CD4-positive, alpha-beta T cell treated with Interleukin-17A for 4 hours (primary cell): ENCODE results near the gene CNOT8.
A peak's percentile ranks its signal among the peaks of the same experiment; 100 is the strongest.
"Not testable (repeated sequence)": the region's sequence is repeated elsewhere in the genome, so short reads cannot be mapped to it uniquely, and the experiment has no call there.

ENCODE experiments used
- DNase-seq: peaks from one replicate; pipeline ENCODE4 v3.0.0-alpha.2; 2020; ENCODE audit warnings: mixed read lengths

CNOT8 gene

DNA sequence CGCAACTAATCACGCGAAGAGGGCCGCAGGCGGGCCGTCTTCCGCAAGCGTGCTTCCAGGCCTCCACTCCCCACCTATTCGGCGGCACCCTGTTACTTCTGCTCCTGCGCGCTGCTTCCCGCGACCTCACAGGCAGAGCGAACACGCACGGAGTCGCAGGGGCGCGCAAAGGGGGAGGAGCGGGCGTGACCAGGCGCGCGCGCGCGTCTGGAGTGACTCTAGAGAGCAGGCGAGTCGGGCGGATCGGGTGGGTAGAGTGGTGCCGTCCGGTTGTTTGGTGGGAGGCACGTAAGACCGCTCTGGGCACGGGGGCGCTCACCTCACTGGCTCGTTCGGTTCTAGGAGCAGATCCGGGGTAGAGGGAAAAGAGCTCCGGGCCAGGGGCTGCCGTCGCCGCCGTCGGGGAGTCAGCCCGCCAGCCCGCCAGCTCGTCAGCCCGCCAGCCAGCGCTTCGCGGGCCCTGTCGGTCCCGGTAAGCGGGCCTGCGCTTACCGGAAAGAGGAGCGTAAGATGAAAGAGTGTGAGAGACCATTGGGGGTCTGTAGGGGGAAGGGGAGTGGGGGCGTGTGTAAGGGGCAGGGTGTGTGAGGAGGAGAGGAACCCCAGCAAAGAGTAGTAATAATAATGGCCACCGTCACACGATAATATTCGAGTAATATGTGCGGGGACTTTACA lies at the start of gene CNOT8:
TSS of gene CNOT8 (plus strand) at position 331 of the 675 bp plus-strand sequence. CDS start 4,652 bp downstream, outside the sequence.
- peak; percentile 98 for DNase-seq

DNA sequence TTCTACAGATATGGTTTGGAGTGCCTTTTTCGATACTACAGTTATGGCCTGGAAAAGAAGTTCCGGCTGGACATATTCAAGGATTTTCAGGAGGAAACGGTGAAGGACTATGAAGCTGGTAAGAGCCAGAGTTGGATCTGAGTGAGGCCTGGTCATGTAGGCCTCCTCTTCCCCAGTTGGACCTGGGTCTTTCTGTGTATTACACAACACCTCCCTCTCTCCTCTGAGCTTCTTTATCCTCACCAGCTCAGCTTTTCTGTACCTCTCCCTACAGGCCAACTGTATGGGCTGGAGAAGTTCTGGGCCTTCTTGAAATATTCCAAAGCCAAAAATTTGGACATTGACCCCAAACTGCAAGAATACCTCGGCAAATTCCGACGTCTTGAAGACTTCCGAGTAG lies 47.2 kb upstream of the CNOT8 start:
- DNase-seq: no peak

DNA sequence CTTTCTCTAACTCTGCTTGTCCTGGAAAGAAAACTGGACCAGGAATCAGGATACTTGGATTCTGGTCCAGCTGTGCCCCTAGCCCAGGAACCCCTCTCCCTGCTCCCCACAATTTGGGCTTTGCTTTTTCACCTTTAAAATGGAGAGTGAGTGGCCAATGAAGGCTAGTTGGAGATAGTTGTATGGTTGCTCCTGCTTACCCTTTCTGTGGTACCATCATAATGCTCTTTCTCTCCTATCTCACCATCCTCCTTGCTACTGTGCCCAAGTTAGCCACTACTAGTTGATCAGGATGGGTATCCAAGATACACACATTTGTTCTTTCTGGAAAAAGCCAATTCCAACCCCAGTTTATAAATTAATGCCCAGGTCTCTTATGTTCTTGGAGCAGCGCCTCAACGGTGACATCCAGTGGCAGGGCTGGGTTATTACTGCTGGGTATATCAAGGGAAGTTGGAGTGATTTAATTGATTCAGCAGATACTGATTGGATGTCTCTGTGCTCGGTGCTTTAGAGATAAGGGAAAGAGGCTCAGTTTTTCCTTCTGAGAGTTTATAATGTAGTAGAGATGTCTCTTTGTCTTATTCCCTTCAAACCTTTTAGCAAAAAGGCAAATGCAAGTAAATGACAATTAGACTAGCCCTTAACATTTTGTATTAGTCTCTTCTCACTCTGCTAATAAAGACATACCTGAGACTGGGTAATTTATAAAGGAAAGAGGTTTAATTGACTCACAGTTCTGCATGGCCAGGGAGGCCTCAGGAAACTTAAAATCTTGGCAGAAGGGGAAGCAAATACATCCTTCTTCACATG lies 46.6 kb upstream of the CNOT8 start:
- DNase-seq: peak; percentile 78

DNA sequence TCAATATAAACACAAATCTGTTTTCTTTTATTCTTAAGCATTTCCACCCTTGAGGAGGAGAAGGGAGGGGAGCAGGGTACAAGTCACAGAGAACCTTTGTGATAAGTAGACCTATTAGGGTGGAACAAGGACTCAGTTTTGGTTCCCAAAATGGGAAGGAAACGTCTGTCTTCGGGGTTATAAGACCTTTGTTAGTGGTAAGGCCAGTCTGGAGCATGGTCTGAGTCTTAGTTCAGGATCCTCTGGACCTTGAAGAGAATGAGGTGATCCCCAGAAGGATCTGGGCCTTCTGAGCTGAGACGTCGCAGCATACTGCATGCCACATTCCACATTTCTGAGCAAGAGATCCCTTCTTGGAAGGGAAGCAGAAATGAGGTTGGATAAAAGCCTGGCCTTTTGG lies 45.3 kb upstream of the CNOT8 start:
- no peak for DNase-seq

DNA sequence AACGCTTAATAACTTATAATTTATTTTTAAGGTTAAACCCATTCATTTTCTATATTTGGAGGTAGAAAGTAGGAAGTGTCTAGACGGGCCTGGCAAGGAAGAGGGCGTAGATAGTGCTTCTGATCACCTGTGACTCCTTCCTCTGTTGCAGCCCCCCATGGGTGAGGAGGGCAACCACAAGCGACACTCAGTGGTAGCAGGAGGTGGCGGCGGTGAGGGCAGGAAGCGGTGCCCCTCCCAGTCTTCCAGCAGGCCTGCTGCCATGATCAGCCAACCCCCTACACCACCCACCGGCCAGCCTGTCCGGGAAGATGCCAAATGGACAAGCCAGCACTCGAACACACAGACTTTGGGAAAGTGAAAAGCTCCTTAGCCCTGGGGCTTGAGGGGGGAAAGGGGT lies 44.7 kb upstream of the CNOT8 start:
- DNase-seq: peak; percentile 68

DNA sequence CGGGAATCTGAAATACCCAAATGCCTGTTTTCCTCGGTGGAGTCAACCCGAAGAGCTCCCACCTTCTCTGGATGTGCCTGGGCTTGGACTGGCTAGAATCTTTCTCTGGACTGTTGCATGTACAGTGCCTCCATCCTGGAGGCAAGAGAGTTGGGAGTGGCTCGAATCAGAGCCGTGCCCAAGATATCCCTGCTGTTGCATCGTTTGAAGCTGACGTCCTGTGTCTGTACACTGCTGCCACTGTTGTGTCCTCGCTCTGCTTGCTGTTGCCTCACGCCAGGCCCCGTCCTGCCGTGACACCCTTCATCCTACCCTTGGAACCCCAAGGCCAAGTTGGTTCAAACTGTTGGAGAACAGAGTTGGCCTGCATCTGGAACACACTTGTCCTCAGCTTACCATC lies 43.4 kb upstream of the CNOT8 start:
- no peak for DNase-seq

DNA sequence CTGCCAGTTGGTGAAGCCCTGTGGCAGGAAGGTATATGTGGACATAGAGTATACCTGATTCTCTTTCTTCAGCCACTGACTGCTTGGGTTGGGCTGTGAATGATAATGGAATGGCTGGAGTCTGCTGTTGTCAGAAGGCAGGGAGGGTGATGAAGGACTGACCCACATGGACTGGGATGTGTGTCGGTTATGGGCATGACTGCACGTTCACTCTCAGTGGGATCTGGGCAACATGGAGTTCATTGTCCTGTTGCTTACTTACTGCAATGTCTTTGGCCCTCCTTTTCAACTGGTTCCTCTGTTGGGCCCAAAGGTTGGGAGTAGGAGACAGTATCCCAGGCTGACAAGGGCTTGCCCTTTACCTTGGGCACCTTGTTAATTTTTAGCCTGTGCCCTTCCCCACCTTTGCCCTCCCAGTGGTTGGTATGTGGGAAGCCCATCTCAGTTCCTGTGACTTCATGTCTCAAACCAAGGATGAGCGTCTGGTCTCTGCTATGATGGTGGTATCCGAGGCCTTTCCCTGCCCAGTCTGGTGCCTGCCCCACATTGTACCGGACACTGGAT lies 42.7 kb upstream of the CNOT8 start:
- DNase-seq: no peak

DNA sequence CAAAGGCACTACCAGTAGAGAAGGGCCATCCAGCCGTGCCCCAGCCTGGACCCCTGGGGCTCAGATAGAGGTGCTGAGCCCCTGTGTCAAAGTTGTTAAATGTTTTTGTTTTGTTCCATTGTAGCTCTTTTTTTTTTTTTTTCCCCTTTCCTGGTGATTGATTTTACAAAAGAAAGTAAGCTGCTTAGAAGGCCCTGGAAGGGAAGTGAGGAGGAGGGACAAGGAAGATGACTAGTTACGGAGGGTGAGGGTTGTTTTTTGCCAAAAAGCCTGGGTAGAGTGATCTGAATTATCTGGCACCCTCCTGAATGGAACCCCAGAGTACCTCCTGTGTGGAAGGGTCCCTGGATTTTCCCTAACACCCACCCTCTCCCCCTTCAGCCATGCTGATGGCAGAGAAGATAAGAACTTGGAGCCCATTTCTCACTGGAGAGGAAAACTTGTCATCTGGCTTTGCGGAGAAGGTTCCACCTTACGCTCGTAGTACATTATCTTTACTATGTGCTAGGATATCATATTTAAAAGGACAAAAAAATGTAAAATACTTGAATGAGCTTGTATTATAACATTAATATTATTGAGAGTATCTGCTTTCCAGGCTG lies 41.4 kb upstream of the CNOT8 start:
- DNase-seq: no peak

DNA sequence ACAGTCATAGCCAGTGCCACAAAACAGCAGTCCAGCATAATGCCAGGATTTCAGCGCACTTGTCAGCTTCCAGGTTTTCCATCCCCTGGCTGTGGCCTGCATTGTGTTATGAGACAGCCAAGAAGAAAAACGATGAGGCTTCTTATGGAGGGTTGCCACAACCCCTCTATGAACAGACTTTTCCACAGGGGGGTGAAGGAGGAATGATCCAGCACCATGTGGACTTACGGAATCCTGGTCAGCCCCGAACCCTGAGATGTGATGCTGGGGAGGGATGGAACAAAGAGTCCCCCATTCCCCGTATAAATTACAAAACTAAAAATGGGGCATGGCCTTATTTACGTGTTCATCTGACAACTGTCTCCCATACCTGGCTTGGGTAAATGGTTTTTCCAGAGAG lies 40.6 kb upstream of the CNOT8 start:
- DNase-seq: no peak

DNA sequence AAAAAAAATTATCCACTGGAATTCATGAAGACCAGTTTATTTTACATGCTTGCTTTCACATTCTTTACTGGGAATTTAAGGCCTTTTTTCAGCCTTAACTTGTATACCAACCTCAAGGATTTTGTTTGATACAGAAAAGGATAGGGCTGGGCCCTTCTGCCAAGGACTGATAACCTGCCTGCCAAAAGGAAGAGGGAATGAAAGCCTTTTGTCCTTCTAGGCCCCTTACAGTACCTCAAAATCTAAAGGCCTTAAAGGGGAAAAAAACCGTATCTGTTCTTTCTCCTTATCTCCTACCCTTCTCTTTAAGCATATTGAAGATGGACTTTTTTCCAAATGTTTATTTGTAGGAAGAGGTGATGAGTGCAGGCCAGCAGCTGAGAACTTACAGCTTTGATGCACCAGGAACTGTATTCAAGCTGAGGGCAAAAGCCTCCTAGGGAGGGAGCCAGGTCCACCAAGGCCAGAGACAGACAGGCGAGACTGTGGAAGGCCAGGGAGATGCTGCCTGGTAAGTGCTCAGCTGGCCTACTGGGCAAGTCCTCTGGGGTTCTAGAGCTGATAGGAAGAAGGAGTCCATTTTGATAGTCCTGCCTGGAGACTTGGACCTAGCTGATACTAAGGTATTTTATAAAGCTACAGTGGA lies 39.8 kb upstream of the CNOT8 start:
- DNase-seq: no peak

DNA sequence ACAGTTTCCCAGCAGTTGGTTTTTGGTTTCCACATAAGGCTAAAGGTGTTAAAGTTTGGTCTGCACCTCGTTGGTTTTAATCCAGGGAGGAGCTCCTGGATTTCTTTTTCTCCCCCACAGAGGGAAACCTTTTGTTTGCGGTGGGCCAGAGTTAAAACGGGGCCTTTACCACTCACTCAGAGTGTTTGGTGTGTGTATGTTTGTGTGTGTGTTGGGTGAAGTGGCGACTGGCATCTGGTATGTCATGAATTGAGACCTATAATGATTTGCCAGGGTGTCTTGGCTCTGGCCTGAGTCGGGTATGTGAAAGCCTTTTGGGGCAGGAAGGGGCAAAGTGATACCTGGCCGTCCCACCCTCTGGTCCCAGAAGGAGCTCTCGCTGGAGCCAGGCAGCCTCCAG lies 38.9 kb upstream of the CNOT8 start:
- DNase-seq: no peak

DNA sequence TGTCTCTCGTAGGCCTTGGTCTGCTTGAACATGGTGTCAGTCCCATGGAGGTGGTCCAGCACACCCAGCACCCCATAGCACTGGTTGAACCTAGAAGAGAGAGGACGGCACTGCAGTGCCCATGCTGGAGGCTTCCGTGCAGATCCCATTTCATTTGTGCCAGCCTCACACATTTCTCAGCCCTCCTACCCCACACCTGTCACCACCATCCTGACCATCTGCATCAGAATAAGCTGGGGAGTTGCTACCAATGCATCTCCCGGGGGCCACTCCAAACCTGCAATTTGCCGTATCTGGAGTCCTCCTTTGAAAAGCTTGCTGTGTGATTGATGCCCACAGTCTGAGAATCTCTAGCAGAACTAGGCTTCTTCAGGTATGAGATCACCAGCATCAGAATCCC lies 38.0 kb upstream of the CNOT8 start:
- no peak for DNase-seq

DNA sequence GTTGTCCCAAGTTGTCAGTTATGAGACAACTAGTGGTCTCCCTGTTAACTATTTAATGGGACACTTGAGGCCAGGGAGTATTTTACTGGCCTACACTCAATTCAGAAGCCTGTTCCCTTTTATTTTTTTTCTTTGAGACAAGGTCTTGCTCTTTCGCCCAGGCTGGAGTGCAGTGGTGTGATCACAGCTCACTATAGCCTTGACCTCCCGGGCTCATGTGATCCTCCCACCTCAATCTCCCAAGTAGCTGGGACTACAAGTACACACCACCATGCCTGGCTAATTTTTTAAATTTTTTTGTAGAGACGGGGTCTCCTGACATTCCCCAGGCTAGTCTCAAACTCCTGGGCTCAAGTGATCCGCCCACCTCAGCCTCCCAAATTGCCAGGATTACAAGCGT lies 35.5 kb upstream of the CNOT8 start:
- not testable (repeated sequence) for DNase-seq

DNA sequence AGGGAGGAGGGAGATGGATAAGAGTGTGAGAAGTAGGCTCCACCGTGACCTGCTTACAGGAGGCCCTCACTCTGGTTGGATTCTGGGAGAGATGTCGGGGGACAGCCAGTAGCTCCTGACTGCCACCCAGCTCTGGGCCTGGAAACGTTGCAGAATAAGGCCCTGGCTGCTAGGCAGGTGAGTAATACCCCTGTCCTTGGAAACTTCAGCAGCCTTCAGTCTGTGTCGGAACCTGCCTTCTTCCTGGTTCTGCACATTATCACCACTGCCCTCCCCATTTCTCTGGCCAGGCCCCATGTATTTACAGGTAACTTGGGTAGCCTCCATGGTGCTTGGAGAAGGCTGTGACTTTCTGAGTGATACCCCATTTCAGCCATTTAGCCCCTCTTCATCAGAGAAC lies 34.8 kb upstream of the CNOT8 start:
- no peak for DNase-seq

DNA sequence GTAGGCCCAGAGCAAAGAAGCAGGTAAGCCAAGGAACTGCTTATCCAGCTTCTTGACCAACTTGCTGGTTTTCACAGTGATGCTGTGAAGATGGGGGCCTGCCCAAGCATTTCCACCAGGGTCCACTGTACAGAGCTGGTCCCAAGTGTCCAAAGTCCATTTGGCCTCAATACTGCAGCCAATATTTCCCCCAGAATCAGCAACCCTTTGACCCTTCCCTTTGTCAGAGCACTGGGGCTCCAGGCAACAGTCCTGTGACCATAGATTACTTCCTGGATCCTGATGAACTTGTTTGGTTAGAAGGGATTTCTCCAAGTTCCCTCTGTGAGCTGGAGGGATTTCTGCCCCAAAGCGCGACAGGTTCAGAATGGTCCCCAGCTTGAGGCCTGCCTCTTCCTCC lies 34.4 kb upstream of the CNOT8 start:
- DNase-seq: no peak

DNA sequence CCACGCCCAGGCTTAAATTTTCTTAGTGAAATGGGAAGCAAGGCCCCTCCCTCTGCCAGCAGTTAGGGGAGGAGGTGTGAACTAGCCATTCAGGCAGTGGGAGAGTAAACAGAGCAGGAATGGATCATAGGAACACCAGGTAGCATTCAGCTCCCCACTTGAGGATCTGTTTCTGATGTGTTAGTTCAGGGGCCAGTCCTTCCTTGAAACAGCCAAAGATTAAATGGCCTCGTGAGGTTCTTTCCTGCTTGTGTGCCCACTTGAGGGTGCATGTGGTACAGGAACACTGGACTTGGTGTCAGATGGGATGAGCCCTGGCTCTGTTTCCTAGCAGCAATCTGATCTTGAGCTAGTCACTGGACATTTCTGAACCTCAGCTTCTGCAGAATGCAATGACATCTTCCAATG lies 29.2 kb upstream of the CNOT8 start:
- DNase-seq: no peak

DNA sequence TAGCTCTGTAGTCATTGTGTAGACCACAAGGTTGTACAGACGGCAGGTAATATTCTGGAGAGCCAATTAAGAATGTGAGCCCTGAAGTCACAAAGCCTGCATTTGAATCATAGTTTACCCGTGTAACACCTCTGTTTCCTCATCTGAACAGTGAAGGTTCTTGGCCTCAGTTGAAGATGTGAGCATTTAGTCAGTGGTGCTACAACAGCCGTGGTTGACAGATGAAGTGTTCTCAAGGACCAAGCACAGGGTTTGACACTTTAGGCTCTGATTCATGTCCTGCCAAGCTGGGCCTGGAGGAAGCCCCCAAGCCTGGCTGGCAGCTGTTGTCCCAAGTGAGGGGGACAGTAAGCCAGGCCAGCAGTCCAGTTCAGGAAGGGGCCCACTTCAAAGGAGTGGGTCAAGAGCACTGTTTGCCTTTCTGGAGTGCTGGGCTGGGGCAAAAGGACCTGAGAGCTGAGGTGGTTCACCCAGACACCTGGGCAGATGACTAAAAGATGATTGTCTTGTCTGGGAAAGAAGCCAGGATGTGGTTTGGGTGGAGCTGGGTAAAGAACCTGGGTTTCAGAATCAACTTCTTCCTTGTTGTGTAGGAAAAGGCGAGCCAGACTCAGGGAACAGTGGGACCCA lies 28.7 kb upstream of the CNOT8 start:
- peak; percentile 69 for DNase-seq

DNA sequence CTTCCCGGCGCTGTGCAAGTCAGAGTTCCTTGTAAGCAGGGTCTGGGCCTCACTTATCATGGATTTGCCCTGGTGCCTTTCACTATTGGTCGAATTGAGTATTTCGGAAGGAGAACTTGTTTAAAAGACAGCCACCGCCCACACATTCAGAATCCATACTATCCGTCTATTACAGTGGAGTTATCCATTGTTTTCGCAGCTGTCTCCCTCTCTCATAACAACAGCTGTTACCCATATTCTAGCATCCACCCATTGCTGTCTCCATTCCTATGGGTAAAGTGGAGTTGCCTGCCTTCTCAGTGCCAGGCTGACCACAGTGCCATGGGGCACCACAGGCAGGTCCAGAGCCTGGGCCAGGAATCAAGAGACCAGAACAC lies 28.2 kb upstream of the CNOT8 start:
- no peak for DNase-seq

DNA sequence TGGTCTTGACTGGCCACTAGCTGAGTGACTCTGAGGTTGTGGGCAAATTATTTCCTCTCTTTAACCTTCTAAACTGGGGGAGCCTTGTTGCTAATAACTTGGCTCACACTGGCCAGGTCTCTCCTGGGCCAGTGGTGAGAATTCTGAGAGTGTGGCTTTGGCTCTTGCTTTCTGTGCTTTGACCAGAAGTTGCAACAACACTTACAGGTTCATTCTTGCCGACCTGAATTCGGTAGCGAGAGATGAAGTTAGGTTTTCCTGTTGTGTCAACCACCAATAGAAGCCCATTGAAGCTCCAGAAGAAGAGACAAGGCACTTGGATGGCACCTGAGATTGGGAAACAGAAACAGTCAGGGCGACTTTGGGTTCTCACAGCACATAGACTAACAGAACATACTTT lies 27.8 kb upstream of the CNOT8 start:
- DNase-seq: no peak

DNA sequence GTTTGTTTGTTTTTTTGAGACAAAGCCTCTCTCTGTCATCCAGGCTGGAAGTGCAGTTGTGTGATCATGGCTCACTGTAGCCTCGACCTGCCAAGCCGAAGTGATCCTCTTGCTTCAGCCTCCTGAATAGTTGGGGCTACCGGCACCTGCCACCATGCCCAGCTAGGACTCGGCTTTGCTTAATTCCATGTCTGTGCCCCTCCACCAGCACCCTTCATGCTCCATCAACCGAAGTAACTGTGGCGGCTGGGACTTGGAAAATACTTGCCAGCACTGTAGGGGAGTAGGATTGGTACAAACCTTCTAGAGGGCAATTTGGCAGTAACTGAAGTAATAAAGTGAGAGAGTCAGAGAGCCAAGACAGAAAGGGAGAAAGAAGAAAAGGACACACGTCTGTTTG lies 27.0 kb upstream of the CNOT8 start:
- no peak for DNase-seq

DNA sequence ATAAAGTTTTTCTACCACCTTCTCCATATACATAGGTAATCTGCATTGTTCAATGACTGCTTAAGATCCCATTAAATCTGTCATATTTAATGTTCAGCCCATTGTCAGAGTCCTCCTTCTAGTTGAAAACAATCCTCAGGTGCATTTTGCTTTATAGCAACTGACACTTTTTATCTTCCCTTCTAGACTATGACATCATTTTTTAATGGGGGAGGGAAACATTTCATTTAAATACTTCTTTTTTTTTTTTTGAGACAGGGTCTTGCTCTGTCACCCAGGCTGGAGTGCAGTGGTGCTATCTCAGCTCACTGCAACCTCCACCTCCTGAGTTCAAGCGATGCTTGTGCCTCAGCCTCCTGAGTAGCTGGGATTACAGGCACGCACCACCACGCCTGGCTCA lies 25.6 kb upstream of the CNOT8 start:
- not testable (repeated sequence) for DNase-seq

DNA sequence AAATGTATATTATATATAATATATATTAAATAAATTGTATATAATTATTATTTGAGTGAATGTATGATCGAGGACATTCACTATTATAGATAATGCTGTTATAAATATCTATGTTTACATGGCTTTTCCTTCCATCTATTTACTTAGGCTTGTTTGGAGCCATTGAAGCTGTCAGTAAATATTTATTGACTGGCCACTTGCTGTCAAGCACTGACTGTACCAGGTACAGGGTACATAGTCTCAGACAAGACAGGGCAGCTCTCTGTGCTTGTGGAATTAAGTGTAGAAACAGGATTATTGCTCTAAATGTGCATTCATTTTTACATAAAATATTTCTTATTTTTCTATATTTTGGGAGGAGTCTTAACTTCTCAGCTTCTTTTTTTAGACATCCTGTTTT lies 24.4 kb upstream of the CNOT8 start:
- DNase-seq: no peak

DNA sequence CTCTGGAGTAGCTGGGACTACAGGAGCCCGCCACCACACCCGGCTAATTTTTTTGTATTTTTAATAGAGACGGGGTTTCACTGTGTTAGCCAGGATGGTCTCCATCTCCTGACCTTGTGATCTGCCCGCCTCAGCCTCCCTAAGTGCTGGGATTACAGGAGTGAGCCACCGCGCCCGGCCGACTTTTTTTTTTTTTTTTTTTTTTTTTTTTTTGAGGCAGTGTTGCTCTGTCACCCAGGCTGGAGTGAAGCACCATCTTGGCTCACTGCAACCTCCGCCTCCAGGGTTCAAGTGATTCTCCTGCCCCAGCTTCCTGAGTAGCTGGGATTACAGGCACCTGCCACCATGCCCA lies 22.8 kb upstream of the CNOT8 start:
- DNase-seq: not testable (repeated sequence)
